HG03442 (cell line): ENCODE results near the gene ADAMTS9.
A peak's percentile ranks its signal among the peaks of the same experiment; 100 is the strongest.

Source experiments
- ATAC-seq: cut with Tn5 transposase; IDR thresholded peaks from one replicate; pipeline ENCODE4 v1.9.1; 2021; ENCODE audit warnings: mild to moderate bottlenecking, moderate library complexity; ENCODE audit not compliant: unreplicated experiment

ADAMTS9 gene

GRCh38 chr3:64495781-64496334, 191.9 kb downstream of the ADAMTS9 start:
- no peak for ATAC-seq

- ATAC-seq: no peak
Measured at GRCh38 chr3:64495121-64495780, 192.5 kb downstream of the ADAMTS9 start.

- ATAC-seq: no peak
Measured at GRCh38 chr3:64494526-64494925, 193.3 kb downstream of the ADAMTS9 start.

GRCh38 chr3:64493149-64493548, 194.7 kb downstream of the ADAMTS9 start:
- ATAC-seq: no peak

GRCh38 chr3:64491843-64492242, 196.0 kb downstream of the ADAMTS9 start:
- no peak for ATAC-seq

GRCh38 chr3:64490180-64490724, 197.5 kb downstream of the ADAMTS9 start:
- ATAC-seq: no peak

GRCh38 chr3:64489361-64490044, 198.3 kb downstream of the ADAMTS9 start:
- ATAC-seq: no peak

- no peak for ATAC-seq
Measured at GRCh38 chr3:64488939-64489338, 198.9 kb downstream of the ADAMTS9 start.

GRCh38 chr3:64484289-64484992, 203.4 kb downstream of the ADAMTS9 start:
- ATAC-seq: peak; percentile 98

- no peak for ATAC-seq
Measured at GRCh38 chr3:64483467-64483866, 204.3 kb downstream of the ADAMTS9 start.

GRCh38 chr3:64475037-64475436, 212.8 kb downstream of the ADAMTS9 start:
- ATAC-seq: no peak

GRCh38 chr3:64473466-64473865, 214.3 kb downstream of the ADAMTS9 start:
- no peak for ATAC-seq

GRCh38 chr3:64470436-64470835, 217.4 kb downstream of the ADAMTS9 start:
- ATAC-seq: no peak

GRCh38 chr3:64467255-64467944, 220.4 kb downstream of the ADAMTS9 start:
- no peak for ATAC-seq
